ENCODE data around the gene MOCS3. TPM values are rescaled to one million over a fixed set of nuclear protein-coding genes. Genes with fewer than 3 reads are reported as not detected.

The MOCS3 gene
- total and polyA plus RNA-seq, 2 donors from 2014 or later: 1.9 to 5.1 TPM

DNA sequence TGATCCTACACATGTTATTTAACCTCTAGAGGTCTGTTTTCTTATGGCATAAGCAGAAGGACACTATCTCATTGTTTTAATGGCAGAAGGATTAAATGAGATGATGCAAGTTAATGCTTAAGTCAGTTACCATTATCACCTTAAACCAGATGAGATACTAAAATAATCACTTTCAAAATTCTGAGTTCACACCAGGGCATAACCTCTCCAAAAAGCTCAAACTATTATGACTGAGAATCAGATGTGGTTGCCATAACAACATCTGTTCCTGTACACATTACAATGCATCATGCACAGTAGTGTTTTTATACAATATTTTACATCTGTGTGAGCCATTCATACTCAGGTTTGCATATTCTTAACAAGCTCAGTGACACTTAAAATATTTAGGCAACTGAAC lies 37.6 kb upstream of the MOCS3 start:
- FAIRE-seq (no peak), DNase-seq (no peak)
- TF ChIP-seq, protein P1, sequence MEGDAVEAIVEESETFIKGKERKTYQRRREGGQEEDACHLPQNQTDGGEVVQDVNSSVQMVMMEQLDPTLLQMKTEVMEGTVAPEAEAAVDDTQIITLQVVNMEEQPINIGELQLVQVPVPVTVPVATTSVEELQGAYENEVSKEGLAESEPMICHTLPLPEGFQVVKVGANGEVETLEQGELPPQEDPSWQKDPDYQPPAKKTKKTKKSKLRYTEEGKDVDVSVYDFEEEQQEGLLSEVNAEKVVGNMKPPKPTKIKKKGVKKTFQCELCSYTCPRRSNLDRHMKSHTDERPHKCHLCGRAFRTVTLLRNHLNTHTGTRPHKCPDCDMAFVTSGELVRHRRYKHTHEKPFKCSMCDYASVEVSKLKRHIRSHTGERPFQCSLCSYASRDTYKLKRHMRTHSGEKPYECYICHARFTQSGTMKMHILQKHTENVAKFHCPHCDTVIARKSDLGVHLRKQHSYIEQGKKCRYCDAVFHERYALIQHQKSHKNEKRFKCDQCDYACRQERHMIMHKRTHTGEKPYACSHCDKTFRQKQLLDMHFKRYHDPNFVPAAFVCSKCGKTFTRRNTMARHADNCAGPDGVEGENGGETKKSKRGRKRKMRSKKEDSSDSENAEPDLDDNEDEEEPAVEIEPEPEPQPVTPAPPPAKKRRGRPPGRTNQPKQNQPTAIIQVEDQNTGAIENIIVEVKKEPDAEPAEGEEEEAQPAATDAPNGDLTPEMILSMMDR (IDR thresholded peaks at IDR 0.05; ENCODE audit: borderline replicate concordance, extremely low read depth, insufficient read depth): no peak
- Histone ChIP-seq H3K27ac (ENCODE audit: low read depth in 2 of 2, low read length in 2 of 2) (no peak overlapping the region), H3K27me3 (ENCODE audit: control insufficient read depth, insufficient read depth, low read length) (no peaks in the 10 kb centered on the region), H3K4me1 (ENCODE audit: control insufficient read depth in 2 of 3, insufficient read depth in 2 of 3, low read depth in 1 of 3, low read length in 3 of 3) (peaks cover 0 to 21% (median 14%) of the 10 kb centered on the region in 3 donors), H3K36me3 (ENCODE audit: control insufficient read depth in 2 of 3, insufficient read depth in 3 of 3, low read length in 3 of 3) (no peaks in the 10 kb centered on the region), H3K9ac (ENCODE audit: low read length in 3 of 3) (no peak overlapping the region), H3K9me3 (ENCODE audit: control insufficient read depth in 2 of 3, insufficient read depth in 1 of 3, low read length in 3 of 3) (no peaks in the 10 kb centered on the region), H3K4me3 (ENCODE audit: low read length in 3 of 3) (no peak overlapping the region)
- intact Hi-C loops (cut with DNase I): loop anchor here (10.0 kb wide), 2 partner anchors 56 to 126 kb away; partner anchors contain the start of gene BCAS4

DNA sequence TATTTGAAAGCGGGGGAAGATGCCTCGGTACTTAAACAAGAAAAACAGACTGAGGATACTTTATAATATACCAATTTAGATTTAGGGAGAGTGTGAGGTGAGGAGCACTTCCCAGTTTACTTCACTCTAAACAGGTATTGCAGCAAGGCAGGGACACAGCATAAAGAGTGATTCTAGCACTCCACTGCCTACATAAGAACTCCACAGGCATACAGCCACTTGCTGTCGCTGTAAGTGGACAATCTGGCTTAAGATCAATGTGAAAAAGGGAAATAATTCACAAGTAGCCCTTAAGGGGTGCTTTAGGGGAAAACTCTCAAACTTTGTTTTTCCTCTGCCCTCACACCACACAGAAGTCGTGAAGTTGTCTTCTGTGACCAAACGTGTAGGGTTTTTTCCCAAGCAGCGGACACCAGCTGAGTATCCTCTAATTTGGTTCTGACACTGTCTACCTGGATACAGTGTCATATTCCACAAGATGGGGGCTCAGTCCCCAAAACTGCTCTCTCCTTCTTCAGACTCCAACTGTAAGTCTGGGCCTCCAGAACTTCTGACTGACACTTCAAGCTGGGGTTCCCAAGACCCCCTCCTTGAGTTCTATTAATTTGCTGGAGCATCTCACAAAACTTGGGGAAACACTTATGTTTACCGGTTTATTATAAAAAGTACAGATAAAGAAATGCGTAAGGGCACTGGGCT lies 36.7 kb upstream of the MOCS3 start:
- Histone ChIP-seq H3K9me3 (ENCODE audit: control insufficient read depth in 2 of 3, insufficient read depth in 1 of 3, low read length in 3 of 3) (no peaks in the 10 kb centered on the region), H3K27me3 (ENCODE audit: control insufficient read depth, insufficient read depth, low read length) (no peaks in the 10 kb centered on the region), H3K27ac (ENCODE audit: low read depth in 2 of 2, low read length in 2 of 2) (no peak overlapping the region), H3K9ac (ENCODE audit: low read length in 3 of 3) (no peak overlapping the region), H3K4me3 (ENCODE audit: low read length in 3 of 3) (no peak overlapping the region), H3K4me1 (ENCODE audit: control insufficient read depth in 2 of 3, insufficient read depth in 2 of 3, low read depth in 1 of 3, low read length in 3 of 3) (peaks cover 0 to 21% (median 9%) of the 10 kb centered on the region in 3 donors), H3K36me3 (ENCODE audit: control insufficient read depth in 2 of 3, insufficient read depth in 3 of 3, low read length in 3 of 3) (no peaks in the 10 kb centered on the region)
- no peak for DNase-seq
- TF ChIP-seq, protein P1 (IDR thresholded peaks at IDR 0.05; ENCODE audit: borderline replicate concordance, extremely low read depth, insufficient read depth): no peak
- intact Hi-C loops (cut with DNase I): loop anchor here (10.0 kb wide), 2 partner anchors 57 to 127 kb away; partner anchors contain the start of gene BCAS4
- no peak for FAIRE-seq

DNA sequence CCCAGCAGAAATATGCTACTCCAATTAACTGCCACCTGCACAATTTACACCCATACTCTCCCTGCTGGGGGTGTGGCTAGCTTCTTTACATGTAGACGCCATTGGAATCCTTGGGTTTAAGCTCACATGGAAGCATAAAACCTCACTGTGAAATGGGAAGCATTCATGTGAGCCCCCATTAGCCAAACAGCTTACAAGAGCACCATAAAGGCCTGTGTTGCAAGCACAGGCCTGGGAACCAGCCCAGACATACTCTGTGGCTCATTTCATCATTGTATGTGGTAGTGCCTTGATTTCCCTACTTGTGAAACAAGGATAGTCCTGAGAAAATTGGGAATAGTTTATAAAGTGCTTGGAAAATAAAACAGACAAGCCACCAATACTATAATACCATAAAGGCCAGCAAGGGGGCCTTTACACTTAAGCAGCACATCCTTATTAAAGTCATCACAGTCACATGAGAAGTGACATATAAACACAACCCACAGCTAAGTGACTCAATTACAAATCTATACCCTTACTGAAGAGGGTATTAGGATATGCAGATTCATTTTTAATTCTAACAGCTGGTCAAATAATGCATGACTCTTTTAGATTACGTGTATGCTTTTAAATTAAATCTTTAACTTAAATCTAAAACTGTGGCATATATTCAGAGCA lies 34.2 kb upstream of the MOCS3 start:
- no peak overlapping the region for H3K9ac ChIP-seq (ENCODE audit: low read length in 3 of 3)
- intact Hi-C loops (cut with DNase I): loop anchor here (10.0 kb wide), 2 partner anchors 60 to 130 kb away; partner anchors contain the start of gene BCAS4

More for the DNA sequence above, 34.2 kb upstream of the MOCS3 start:
- Histone ChIP-seq H3K27me3 (ENCODE audit: control insufficient read depth, insufficient read depth, low read length) (no peaks in the 10 kb centered on the region), H3K4me3 (ENCODE audit: low read length in 3 of 3) (no peak overlapping the region), H3K27ac (ENCODE audit: low read depth in 2 of 2, low read length in 2 of 2) (no peak overlapping the region), H3K9me3 (ENCODE audit: control insufficient read depth in 2 of 3, insufficient read depth in 1 of 3, low read length in 3 of 3) (no peaks in the 10 kb centered on the region), H3K4me1 (ENCODE audit: control insufficient read depth in 2 of 3, insufficient read depth in 2 of 3, low read depth in 1 of 3, low read length in 3 of 3) (peaks cover 3 to 15% (median 12%) of the 10 kb centered on the region in 3 donors), H3K36me3 (ENCODE audit: control insufficient read depth in 2 of 3, insufficient read depth in 3 of 3, low read length in 3 of 3) (no peaks in the 10 kb centered on the region)
- no peak for FAIRE-seq
- DNase-seq: no peak
- TF ChIP-seq, protein P1 (IDR thresholded peaks at IDR 0.05; ENCODE audit: borderline replicate concordance, extremely low read depth, insufficient read depth): no peak

All from kidney (tissue), 14 donors.